ENCODE data around the gene AQR. TPM values are rescaled to one million over a fixed set of nuclear protein-coding genes. Genes with fewer than 3 reads are reported as not detected.

AQR gene
- polyA plus RNA-seq, 1 experiment: 15.3 TPM

DNA sequence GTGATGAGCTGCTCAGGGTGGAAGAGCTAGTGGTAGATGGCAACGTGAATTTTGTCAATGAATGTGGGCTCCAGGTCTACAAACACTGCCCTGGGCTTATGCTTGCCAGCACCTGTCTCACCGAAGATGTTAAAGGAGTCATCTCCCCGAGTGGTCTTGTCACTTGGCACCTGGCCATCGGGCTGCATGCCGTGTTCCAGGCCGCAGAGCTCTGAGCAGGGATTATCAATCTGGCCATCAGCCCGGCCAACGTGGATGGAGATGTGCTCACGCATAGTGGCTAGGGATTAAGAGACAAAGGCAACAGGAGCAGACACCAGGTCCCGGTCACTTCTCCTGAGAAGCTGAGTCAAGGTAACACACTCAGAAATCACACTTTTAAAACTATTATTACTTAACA lies 119.4 kb downstream of the AQR start:
- ChIA-PET POLR2A (no interaction called here), CTCF (no interaction called here)
- TF ChIP-seq CTCF (IDR thresholded peaks at IDR 0.05; ENCODE audit: insufficient read depth, low read depth, low read length): no peak
- Histone ChIP-seq H3K36me3 (ENCODE audit: control insufficient read depth, insufficient read depth, low read length) (no peaks in the 10 kb centered on the region), H3K4me3 (ENCODE audit: low read depth, low read length) (no peak overlapping the region), H3K27me3 (ENCODE audit: control insufficient read depth, insufficient read depth, low read length) (no peaks in the 10 kb centered on the region)
- DNase-seq (ENCODE audit: low read depth): no peak

DNA sequence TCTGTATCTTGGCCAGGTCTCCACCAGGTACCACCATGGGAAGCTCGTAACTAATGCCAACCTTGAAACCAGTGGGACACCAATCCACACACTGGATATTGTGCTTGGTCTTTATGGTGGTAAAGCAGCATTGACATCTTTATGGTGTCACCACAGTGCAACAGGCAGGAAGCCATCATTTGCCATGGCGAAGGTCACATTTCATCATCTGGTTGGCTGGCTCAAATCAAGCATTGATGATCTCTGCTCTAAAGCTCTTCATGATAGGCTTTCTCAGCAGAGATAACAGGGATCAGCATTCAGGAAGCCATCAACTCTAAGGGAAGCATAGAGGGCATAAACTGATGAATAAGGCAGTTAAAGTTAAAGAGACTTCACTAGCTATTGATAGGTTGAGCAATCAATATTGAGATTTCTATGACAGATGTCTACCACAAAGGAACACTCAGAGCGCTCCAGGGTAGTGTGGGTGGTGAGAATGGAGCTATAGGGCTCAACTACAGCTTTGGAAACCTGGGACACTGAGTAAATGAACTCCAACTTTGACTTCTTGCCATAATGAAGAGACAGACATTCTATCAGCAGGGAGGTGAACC lies 120.1 kb downstream of the AQR start:
- no peak for TF ChIP-seq CTCF (IDR thresholded peaks at IDR 0.05; ENCODE audit: insufficient read depth, low read depth, low read length)
- H3K27me3 ChIP-seq (ENCODE audit: control insufficient read depth, insufficient read depth, low read length): no peaks in the 10 kb centered on the region
- H3K36me3 ChIP-seq (ENCODE audit: control insufficient read depth, insufficient read depth, low read length): no peaks in the 10 kb centered on the region
- H3K4me3 ChIP-seq (ENCODE audit: low read depth, low read length): no peak overlapping the region
- CTCF ChIA-PET: interaction anchor here (1.4 kb wide), 1 partner anchor 10 kb away, joined by 4 read pairs; no protein-coding TSS in a partner anchor
- no peak for DNase-seq (ENCODE audit: low read depth)
- POLR2A ChIA-PET: no interaction called here

DNA sequence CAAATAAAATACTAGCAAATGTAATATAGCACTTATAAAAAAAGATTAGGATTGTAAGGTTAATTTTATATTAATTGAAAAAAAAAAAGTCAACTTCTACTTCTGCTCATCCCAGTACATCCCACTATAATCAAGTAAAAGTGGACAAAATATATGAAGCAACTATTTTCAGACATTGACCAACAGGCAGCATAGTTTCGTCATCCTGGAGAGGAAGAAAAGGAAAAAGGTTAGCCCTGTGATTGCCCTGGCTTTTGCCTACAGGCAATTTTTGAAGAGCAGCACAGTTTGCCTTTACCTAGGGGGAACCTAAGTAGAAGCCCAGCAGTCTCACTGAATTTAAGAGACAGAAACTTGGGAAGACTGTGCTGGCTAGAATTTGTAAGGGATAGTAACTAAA lies 121.9 kb downstream of the AQR start:
- no peak for TF ChIP-seq CTCF (IDR thresholded peaks at IDR 0.05; ENCODE audit: insufficient read depth, low read depth, low read length)
- DNase-seq (ENCODE audit: low read depth): no peak

GRCh38 chr15:34841262-34841725 lies 128.2 kb downstream of the AQR start:
- no peak overlapping the region for H3K4me3 ChIP-seq (ENCODE audit: low read depth, low read length)
- no peak for TF ChIP-seq CTCF (IDR thresholded peaks at IDR 0.05; ENCODE audit: insufficient read depth, low read depth, low read length)
- H3K36me3 ChIP-seq (ENCODE audit: control insufficient read depth, insufficient read depth, low read length): no peaks in the 10 kb centered on the region
- CTCF ChIA-PET: no interaction called here
- POLR2A ChIA-PET: no interaction called here
- DNase-seq (ENCODE audit: low read depth): no peak
- no peaks in the 10 kb centered on the region for H3K27me3 ChIP-seq (ENCODE audit: control insufficient read depth, insufficient read depth, low read length)

More for the DNA sequence above, 121.9 kb downstream of the AQR start:
- Histone ChIP-seq H3K27me3 (ENCODE audit: control insufficient read depth, insufficient read depth, low read length) (no peaks in the 10 kb centered on the region), H3K4me3 (ENCODE audit: low read depth, low read length) (no peak overlapping the region), H3K36me3 (ENCODE audit: control insufficient read depth, insufficient read depth, low read length) (no peaks in the 10 kb centered on the region)
- ChIA-PET POLR2A (no interaction called here), CTCF (no interaction called here)

- no peak for TF ChIP-seq CTCF (IDR thresholded peaks at IDR 0.05; ENCODE audit: insufficient read depth, low read depth, low read length)
- no peaks in the 10 kb centered on the region for H3K36me3 ChIP-seq (ENCODE audit: control insufficient read depth, insufficient read depth, low read length)
- ChIA-PET CTCF (interaction anchor here (1.1 kb wide), 1 partner anchor 9 kb away, joined by 3 read pairs; no protein-coding TSS in a partner anchor), POLR2A (no interaction called here)
- H3K27me3 ChIP-seq (ENCODE audit: control insufficient read depth, insufficient read depth, low read length): no peaks in the 10 kb centered on the region
- no peak overlapping the region for H3K4me3 ChIP-seq (ENCODE audit: low read depth, low read length)
- DNase-seq (ENCODE audit: low read depth): no peak
These were observed 131.3 kb downstream of the AQR start for GRCh38 chr15:34838282-34838681.
